K562 (cell line): ENCODE results near the gene HOXC10. TPM values are rescaled to one million over a fixed set of nuclear protein-coding genes. Genes with fewer than 3 reads are reported as not detected.

Experiments
- ATAC-seq: fragments of 200-7000 bp; cut with Tn5 transposase; 3 replicates; pipeline ENCODE4 v1.9.1; 2020; ENCODE audit warnings: moderate library complexity
- BruUV-seq: library from RNA; stranded (reverse); fragments of 400-500 nt; replicated peaks from 2 replicates; lab custom pipeline; 2021; lab: Mats Ljungman, UMichigan
- CTCF ChIA-PET: fragments of 300-600 bp; formaldehyde crosslinking; extraction: SDS; loops from one replicate; lab custom pipeline; 2021; ENCODE audit warnings: low intra/inter-chr PET ratio; lab: Yijun Ruan, JAX
- POLR2A ChIA-PET: fragments of 300-600, 350-650 bp; sonication (Branson Sonifier 250); formaldehyde crosslinking; extraction: SDS; loops from one replicate; lab custom pipeline; 2021; ENCODE audit warnings: antibody characterized with exemption, inconsistent platforms; lab: Yijun Ruan, JAX
- DNase-seq, 4 experiments: peaks; one replicate each; pipeline versions ENCODE4 v3.0.0 to v3.0.0-alpha.2; 2011 to 2018; ENCODE audit warnings: low spot score in 3 of 4, mixed read lengths in 3 of 4; ENCODE audit errors: extremely low read depth in 1 of 4
- FAIRE-seq: peaks from 2 replicates; lab custom pipeline; 2011; peaks lifted over from hg19 to GRCh38; lab: Jason Lieb, UNC
- H2AFZ ChIP-seq: 2 replicates; pipeline ENCODE4 v1.6.0; 2011; ENCODE audit warnings: low read depth, low read length, control low read depth, inconsistent platforms
- H3K27ac ChIP-seq: fragments of 200-600 bp; 3 replicates; pipeline ENCODE4 v1.8.0; 2011; ENCODE audit warnings: low read depth, mild to moderate bottlenecking, control low read depth, inconsistent platforms, low read length, moderate library complexity, mixed read lengths; ENCODE audit errors: extremely low read depth
- H3K27me3 ChIP-seq, 2 experiments: fragments of 300-600 bp in 1 of 2; 2 replicates in 1 of 2; 3 replicates in 1 of 2; pipeline versions ENCODE4 v1.6.0 to v1.8.0; 2011; ENCODE audit warnings: inconsistent platforms in 2 of 2, low read length in 2 of 2, mild to moderate bottlenecking in 1 of 2, mixed read lengths in 1 of 2, moderate library complexity in 1 of 2; ENCODE audit not compliant: control insufficient read depth in 2 of 2, insufficient read depth in 2 of 2
- H3K36me3 ChIP-seq: fragments of 300-600 bp; 3 replicates; pipeline ENCODE4 v1.8.0; 2011; ENCODE audit warnings: mild to moderate bottlenecking, low read length, inconsistent platforms; ENCODE audit not compliant: control insufficient read depth, insufficient read depth
- H3K4me1 ChIP-seq, 2 experiments: fragments of 200-600 bp in 1 of 2; replicated peaks in 1 of 2; 2 replicates in 1 of 2; 3 replicates in 1 of 2; pipeline versions ENCODE4 v1.5.1 to v1.8.0; 2011; ENCODE audit warnings: inconsistent platforms in 2 of 2, low read length in 2 of 2, mild to moderate bottlenecking in 1 of 2, mixed read lengths in 1 of 2, moderate library complexity in 1 of 2; ENCODE audit not compliant: control insufficient read depth in 2 of 2, insufficient read depth in 2 of 2
- H3K4me2 ChIP-seq: 2 replicates; pipeline ENCODE4 v1.6.1; 2011; ENCODE audit warnings: low read length, control low read depth, inconsistent platforms, mixed read lengths; ENCODE audit not compliant: insufficient read depth
- H3K4me3 ChIP-seq: fragments of 200-600 bp; sonication (generic), shearing (Covaris generic); 2 replicates; pipeline ENCODE4 v1.5.1; 2016; ENCODE audit warnings: control low read depth, inconsistent platforms
- H3K79me2 ChIP-seq: fragments of 200-600 bp; 3 replicates; pipeline ENCODE4 v1.8.0; 2011; ENCODE audit warnings: low read length, inconsistent platforms; ENCODE audit not compliant: control insufficient read depth, insufficient read depth
- H3K9ac ChIP-seq, 2 experiments: 2 replicates each; pipeline versions ENCODE4 v1.6.0 to v1.6.1; 2011; ENCODE audit warnings: low read depth in 2 of 2, low read length in 2 of 2, control low read depth in 1 of 2, inconsistent platforms in 1 of 2, mild to moderate bottlenecking in 1 of 2, mixed read lengths in 1 of 2; ENCODE audit not compliant: insufficient read depth in 1 of 2
- H3K9me1 ChIP-seq: one replicate; pipeline ENCODE4 v1.6.0; 2011; ENCODE audit warnings: inconsistent platforms, mild to moderate bottlenecking, low read length, moderate library complexity; ENCODE audit not compliant: control insufficient read depth, insufficient read depth
- H3K9me3 ChIP-seq: replicated peaks from 2 replicates; pipeline ENCODE4 v1.5.1; 2011; ENCODE audit warnings: low read depth, low read length, inconsistent platforms; ENCODE audit not compliant: control insufficient read depth, insufficient read depth
- H4K20me1 ChIP-seq: replicated peaks from 2 replicates; pipeline ENCODE4 v1.6.1; 2011; ENCODE audit warnings: low read length, inconsistent platforms, mixed read lengths; ENCODE audit not compliant: control insufficient read depth, insufficient read depth
- ARID1B ChIP-seq: fragments of 450-650 bp; IDR thresholded peaks from 2 replicates; pipeline ENCODE4 v1.6.1; 2016; ENCODE audit warnings: antibody characterized with exemption, mild to moderate bottlenecking, inconsistent platforms
- CXXC5 ChIP-seq: fragments of 250-450 bp; sonication (Bioruptor Pico); IDR thresholded peaks from 2 replicates; pipeline ENCODE4 v1.8.0; 2022; ENCODE audit warnings: inconsistent platforms, mild to moderate bottlenecking, moderate library complexity
- EHMT2 ChIP-seq: fragments of 450-650 bp; IDR thresholded peaks from 2 replicates; pipeline ENCODE4 v1.6.1; 2018; ENCODE audit warnings: antibody characterized with exemption
- MAZ ChIP-seq, 2 experiments: fragments of 450-650 bp in 1 of 2; sonication (generic) in 1 of 2; formaldehyde crosslinking; IDR thresholded peaks in 1 of 2; conservative IDR thresholded peaks in 1 of 2; 2 replicates each; pipeline versions ENCODE4 v1.4.0 to v1.5.0; 2020; ENCODE audit warnings: mild to moderate bottlenecking in 1 of 2, missing genetic modification reagents in 1 of 2
- RCOR1 ChIP-seq, 2 experiments: IDR thresholded peaks; 2 replicates each; pipeline ENCODE4 v1.6.1; 2012; ENCODE audit warnings: low read depth in 2 of 2, low read length in 2 of 2, borderline replicate concordance in 1 of 2, improper control_type of control experiment in 1 of 2
- WGBS: fragments of 100-300 bp; shearing (Covaris generic); methylation state at CpG from one replicate; pipeline ENCODE4 v1.1.6; 2016; ENCODE audit warnings: low coverage, mixed read lengths; ENCODE audit not compliant: insufficient coverage; ENCODE audit errors: missing lambda C conversion rate; 5-methylcytosine and 5-hydroxymethylcytosine counted together
- in situ Hi-C: fragments of 300-500 bp; cut with MboI; formaldehyde crosslinking; loops from 4 replicates; pipeline ENCODE4 v1.15.0; 2018; ENCODE audit warnings: inconsistent platforms, mixed read lengths
- intact Hi-C: fragments of 100-400 bp; cut with micrococcal nuclease; formaldehyde crosslinking; loops from 2 replicates; pipeline ENCODE4 v1.14.2; 2022
- polyA plus RNA-seq, 8 experiments: library from polyadenylated mRNA; depleted of rRNA in 4 of 8; stranded (reverse) in 5 of 8; unstranded in 3 of 8; fragments of >200 nt; fragmentation: Nextera tagmentation in 2 of 8; fragmentation: Illumina TruSeq in 1 of 8; extraction: Ambion mirVana in 2 of 8; extraction: Trizol in 1 of 8; gene quantifications; 2 replicates each; pipeline versions ENCODE4 v1.2.1 to v1.2.3, GENCODE V29; 2011 to 2014; ENCODE audit warnings: inconsistent platforms in 1 of 8, missing spikeins in 1 of 8
- total RNA-seq, 7 experiments: library from RNA; depleted of rRNA in 6 of 7; stranded (reverse); fragments of >200 nt in 6 of 7; fragmentation: Illumina TruSeq in 2 of 7; extraction: Trizol in 2 of 7; gene quantifications; 2 replicates each; pipeline versions ENCODE4 v1.2.1 to v1.2.3, GENCODE V29; 2011 to 2021; ENCODE audit warnings: low replicate concordance in 1 of 7
- TF ChIP-seq, protein P1 (sequence below): fragments of 450-650 bp; conservative IDR thresholded peaks from 2 replicates; pipeline ENCODE4 v1.6.1; 2016; ENCODE audit warnings: missing genetic modification characterization, low read depth, mild to moderate bottlenecking, control low read depth, missing compliant biosample characterization
- TF ChIP-seq, protein P2 (sequence below): fragments of 200-800 bp; sonication (Bioruptor generic); IDR thresholded peaks from 2 replicates; pipeline ENCODE4 v1.6.1; 2017; ENCODE audit warnings: missing genetic modification characterization, missing compliant biosample characterization
- TF ChIP-seq, protein P3 (sequence below), 2 experiments: fragments of 450-650 bp; IDR thresholded peaks; 2 replicates each; pipeline ENCODE4 v1.6.1; 2016; ENCODE audit warnings: mild to moderate bottlenecking in 2 of 2, borderline replicate concordance in 1 of 2, low read depth in 1 of 2, moderate library complexity in 1 of 2

The HOXC10 gene
- total and polyA plus RNA-seq, 9 of the 15 experiments (the other 6 are each of a cell fraction or from before 2014, with no cell fraction given) = 0.13 to 0.77 (median 0.35) TPM; not detected in 2

DNA sequence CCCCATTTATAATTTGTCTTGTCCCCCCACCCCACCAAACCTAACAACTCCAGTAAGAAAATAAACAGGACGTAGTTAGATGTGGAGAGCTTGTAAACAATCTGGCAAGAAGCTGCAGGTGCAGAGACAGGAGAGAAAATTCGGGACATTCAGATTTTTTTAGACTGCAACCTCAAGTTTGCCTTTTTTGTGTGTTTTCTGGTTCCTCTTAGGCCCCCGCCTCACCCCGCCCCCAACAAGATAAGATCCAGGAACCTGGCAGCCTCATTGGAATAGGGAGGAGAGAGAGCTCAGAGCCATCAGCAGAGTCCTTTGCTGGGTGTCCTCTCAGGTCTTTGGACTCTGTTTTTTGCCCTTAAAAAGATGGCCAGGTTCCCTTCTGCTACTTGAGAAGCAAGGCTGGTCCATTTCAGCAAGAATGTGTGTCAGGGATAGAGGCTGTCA is 2.9 kb downstream of the HOXC10 start:
- intact Hi-C loops = loop anchor here (10.0 kb wide), 1 partner anchor 377 kb away; the partner anchor contains the start of gene GPR84
- TF ChIP-seq CXXC5 (CRISPR knock-in tag) (0 out of 2 replicates have a peak, but pooled peaks have one; percentile 13), MAZ (CRISPR knock-in tag; conservative IDR thresholded peaks at IDR 0.05 in 1 of 2, IDR thresholded peaks at IDR 0.05 in 1 of 2) (peak; percentile 38 to 41; a peak in 1 of 4 replicates), ARID1B (0 out of 2 replicates have a peak, but pooled peaks have one; percentile 19), EHMT2 (no peak), RCOR1 (IDR thresholded peaks at IDR 0.05; ENCODE audit: borderline replicate concordance in 1 of 2, low read depth in 2 of 2, low read length in 2 of 2) (peak in 1 of 2 experiments; percentile 27; a peak in 1 of 4 replicates)
- TF ChIP-seq, protein P1, sequence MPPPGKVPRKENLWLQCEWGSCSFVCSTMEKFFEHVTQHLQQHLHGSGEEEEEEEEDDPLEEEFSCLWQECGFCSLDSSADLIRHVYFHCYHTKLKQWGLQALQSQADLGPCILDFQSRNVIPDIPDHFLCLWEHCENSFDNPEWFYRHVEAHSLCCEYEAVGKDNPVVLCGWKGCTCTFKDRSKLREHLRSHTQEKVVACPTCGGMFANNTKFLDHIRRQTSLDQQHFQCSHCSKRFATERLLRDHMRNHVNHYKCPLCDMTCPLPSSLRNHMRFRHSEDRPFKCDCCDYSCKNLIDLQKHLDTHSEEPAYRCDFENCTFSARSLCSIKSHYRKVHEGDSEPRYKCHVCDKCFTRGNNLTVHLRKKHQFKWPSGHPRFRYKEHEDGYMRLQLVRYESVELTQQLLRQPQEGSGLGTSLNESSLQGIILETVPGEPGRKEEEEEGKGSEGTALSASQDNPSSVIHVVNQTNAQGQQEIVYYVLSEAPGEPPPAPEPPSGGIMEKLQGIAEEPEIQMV (tag) = no peak
- TF ChIP-seq, protein P2, sequence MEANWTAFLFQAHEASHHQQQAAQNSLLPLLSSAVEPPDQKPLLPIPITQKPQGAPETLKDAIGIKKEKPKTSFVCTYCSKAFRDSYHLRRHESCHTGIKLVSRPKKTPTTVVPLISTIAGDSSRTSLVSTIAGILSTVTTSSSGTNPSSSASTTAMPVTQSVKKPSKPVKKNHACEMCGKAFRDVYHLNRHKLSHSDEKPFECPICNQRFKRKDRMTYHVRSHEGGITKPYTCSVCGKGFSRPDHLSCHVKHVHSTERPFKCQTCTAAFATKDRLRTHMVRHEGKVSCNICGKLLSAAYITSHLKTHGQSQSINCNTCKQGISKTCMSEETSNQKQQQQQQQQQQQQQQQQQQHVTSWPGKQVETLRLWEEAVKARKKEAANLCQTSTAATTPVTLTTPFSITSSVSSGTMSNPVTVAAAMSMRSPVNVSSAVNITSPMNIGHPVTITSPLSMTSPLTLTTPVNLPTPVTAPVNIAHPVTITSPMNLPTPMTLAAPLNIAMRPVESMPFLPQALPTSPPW (CRISPR knock-in tag) = peak; percentile 77
- TF ChIP-seq, protein P3, sequence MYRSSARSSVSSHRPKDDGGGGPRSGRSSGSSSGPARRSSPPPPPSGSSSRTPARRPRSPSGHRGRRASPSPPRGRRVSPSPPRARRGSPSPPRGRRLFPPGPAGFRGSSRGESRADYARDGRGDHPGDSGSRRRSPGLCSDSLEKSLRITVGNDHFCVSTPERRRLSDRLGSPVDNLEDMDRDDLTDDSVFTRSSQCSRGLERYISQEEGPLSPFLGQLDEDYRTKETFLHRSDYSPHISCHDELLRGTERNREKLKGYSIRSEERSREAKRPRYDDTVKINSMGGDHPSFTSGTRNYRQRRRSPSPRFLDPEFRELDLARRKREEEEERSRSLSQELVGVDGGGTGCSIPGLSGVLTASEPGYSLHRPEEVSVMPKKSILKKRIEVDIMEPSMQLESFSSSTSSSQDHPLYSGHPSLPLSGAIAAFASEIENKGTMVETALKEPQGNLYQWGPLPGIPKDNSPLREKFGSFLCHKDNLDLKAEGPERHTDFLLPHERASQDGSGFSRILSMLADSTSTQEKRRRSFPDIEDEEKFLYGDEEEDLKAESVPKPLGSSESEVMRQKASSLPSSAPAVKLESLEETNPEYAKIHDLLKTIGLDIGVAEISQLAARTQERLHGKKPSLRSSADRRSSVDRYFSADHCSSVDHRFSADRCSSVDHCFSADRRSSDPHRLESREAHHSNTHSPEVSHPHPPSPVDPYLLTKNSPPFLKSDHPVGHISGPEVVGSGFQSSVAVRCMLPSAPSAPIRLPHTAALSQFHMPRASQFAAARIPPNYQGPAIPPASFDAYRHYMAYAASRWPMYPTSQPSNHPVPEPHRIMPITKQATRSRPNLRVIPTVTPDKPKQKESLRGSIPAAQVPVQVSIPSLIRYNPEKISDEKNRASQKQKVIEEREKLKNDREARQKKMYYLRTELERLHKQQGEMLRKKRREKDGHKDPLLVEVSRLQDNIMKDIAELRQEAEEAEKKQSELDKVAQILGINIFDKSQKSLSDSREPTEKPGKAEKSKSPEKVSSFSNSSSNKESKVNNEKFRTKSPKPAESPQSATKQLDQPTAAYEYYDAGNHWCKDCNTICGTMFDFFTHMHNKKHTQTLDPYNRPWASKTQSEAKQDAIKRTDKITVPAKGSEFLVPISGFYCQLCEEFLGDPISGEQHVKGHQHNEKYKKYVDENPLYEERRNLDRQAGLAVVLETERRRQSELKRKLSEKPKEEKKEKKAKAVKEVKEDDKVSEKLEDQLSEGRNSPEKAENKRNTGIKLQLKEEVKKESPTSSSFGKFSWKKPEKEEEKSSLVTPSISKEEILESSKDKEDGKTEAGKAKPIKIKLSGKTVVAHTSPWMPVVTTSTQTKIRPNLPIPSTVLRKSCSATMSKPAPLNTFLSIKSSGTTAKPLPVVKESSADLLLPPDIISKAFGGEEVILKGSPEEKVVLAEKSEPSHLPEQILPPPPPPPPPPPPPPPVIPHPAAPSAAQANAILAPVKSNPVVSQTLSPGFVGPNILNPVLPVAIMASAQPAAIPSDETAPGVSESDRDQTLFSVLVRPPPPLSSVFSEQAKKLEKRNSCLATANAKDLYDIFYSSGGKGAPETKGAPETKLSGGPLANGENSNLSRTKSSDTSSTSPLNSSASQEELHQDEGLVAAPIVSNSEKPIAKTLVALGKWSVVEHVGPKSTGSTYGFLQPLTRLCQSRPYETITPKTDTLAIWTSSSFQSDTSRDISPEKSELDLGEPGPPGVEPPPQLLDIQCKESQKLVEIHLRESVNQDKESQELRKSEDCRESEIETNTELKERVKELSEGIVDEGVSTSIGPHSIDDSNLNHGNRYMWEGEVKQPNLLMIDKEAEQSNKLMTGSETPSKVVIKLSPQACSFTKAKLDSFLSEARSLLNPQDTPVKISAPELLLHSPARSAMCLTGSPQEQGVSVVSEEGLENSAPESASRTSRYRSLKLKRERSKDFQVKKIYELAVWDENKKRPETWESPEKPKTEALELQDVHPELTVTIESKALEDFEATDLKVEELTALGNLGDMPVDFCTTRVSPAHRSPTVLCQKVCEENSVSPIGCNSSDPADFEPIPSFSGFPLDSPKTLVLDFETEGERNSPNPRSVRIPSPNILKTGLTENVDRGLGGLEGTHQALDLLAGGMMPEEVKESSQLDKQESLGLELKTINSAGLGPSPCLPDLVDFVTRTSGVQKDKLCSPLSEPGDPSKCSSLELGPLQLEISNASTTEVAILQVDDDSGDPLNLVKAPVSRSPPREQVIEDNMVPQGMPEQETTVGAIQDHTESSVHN (IDR thresholded peaks at IDR 0.05; ENCODE audit: borderline replicate concordance in 1 of 2, low read depth in 1 of 2) = no peak

More for the DNA sequence above, 2.9 kb downstream of the HOXC10 start:
- DNase-seq = peak in 3 of 4 experiments; percentile 42 to 69 (median 67)
- ATAC-seq = peak; percentile 52; the same call in 2 of the 3 replicates
- Histone ChIP-seq H3K79me2 (no peaks in the 10 kb centered on the region), H2AFZ (peak overlapping the region; percentile 51), H3K4me1 (peaks cover 35 to 49% of the 10 kb centered on the region in 2 experiments), H3K36me3 (no peaks in the 10 kb centered on the region), H3K9ac (no peak overlapping the region), H3K27me3 (peaks cover 0 to 16% of the 10 kb centered on the region in 2 experiments; a peak in 3 of 5 replicates), H3K9me3 (no peaks in the 10 kb centered on the region), H4K20me1 (no peaks in the 10 kb centered on the region), H3K27ac (no peak overlapping the region), H3K4me2 (no peak overlapping the region; the same call in 1 of the 2 replicates), H3K4me3 (no peak overlapping the region), H3K9me1 (no peaks in the 10 kb centered on the region)
- FAIRE-seq = peak; percentile 84
- POLR2A ChIA-PET = interaction anchor here (0.6 to 3.2 kb wide), 13 partner anchors 10 to 231 kb away, joined by 3 to 43 read pairs (median 4); partner anchors contain the start of genes HOXC9 and SMUG1
- BruUV-seq = no TSS peak
- in situ Hi-C loops = loop anchor here (5.0 to 10.0 kb wide), 2 partner anchors 214 to 377 kb away; partner anchors contain the start of gene GPR84
- CTCF ChIA-PET = interaction anchor here (0.7 to 3.9 kb wide), 3 partner anchors 16 to 227 kb away, joined by 3 to 26 read pairs (median 3); no protein-coding TSS in a partner anchor
- WGBS = 6% methylated on average over 2 of the region's 4 CpGs
